BE2C (cell line): Measurements from ENCODE around the gene MAPK14.
"Not testable (repeated sequence)": the region's sequence is repeated elsewhere in the genome, so short reads cannot be mapped to it uniquely, and the experiment has no call there.

Experiments
- DNase-seq: peaks from one replicate; pipeline ENCODE4 v3.0.0-alpha.2; 2020
- H3K27me3 ChIP-seq: fragments of 250-450 bp; sonication (Bioruptor Pico); 2 replicates; pipeline ENCODE4 v1.5.1; 2020; ENCODE audit warnings: mild to moderate bottlenecking
- H3K36me3 ChIP-seq: fragments of 250-450 bp; sonication (Bioruptor Pico); 2 replicates; pipeline ENCODE4 v1.5.1; 2020; ENCODE audit warnings: mild to moderate bottlenecking
- H3K4me1 ChIP-seq: fragments of 250-450 bp; sonication (Bioruptor Pico); 2 replicates; pipeline ENCODE4 v1.5.1; 2020
- H3K4me3 ChIP-seq: 2 replicates; pipeline ENCODE4 v1.5.1; 2011; ENCODE audit warnings: low read depth, low read length
- H3K9me3 ChIP-seq: fragments of 250-450 bp; sonication (Bioruptor Pico); 2 replicates; pipeline ENCODE4 v1.5.1; 2020
- CTCF ChIP-seq: IDR thresholded peaks from 2 replicates; pipeline ENCODE4 v1.5.1; 2012; ENCODE audit warnings: mild to moderate bottlenecking, low read depth, low read length

MAPK14 gene

GRCh38 chr6:36126121-36126520 lies 98.5 kb downstream of the MAPK14 start:
- peaks cover 12% of the 10 kb centered on the region for H3K4me1 ChIP-seq
- TF ChIP-seq CTCF: no peak
- DNase-seq: no peak

GRCh38 chr6:36126553-36127458 lies 99.2 kb downstream of the MAPK14 start:
- Histone ChIP-seq H3K4me1 (peaks cover 18% of the 10 kb centered on the region), H3K4me3 (no peak overlapping the region), H3K36me3 (no peaks in the 10 kb centered on the region), H3K27me3 (no peaks in the 10 kb centered on the region), H3K9me3 (no peaks in the 10 kb centered on the region)
- no peak for TF ChIP-seq CTCF
- DNase-seq: no peak

More at GRCh38 chr6:36126121-36126520, 98.5 kb downstream of the MAPK14 start:
- Histone ChIP-seq H3K9me3 (no peaks in the 10 kb centered on the region), H3K36me3 (no peaks in the 10 kb centered on the region), H3K4me3 (no peak overlapping the region), H3K27me3 (no peaks in the 10 kb centered on the region)

GRCh38 chr6:36127462-36128016 lies 99.9 kb downstream of the MAPK14 start:
- H3K36me3 ChIP-seq: no peaks in the 10 kb centered on the region
- no peaks in the 10 kb centered on the region for H3K27me3 ChIP-seq
- TF ChIP-seq CTCF: no peak
- H3K4me3 ChIP-seq: no peak overlapping the region
- peaks cover 24% of the 10 kb centered on the region for H3K4me1 ChIP-seq
- no peaks in the 10 kb centered on the region for H3K9me3 ChIP-seq
- DNase-seq: no peak

GRCh38 chr6:36128073-36128472 lies 100.5 kb downstream of the MAPK14 start:
- Histone ChIP-seq H3K4me3 (no peak overlapping the region), H3K36me3 (no peaks in the 10 kb centered on the region), H3K9me3 (no peaks in the 10 kb centered on the region), H3K27me3 (no peaks in the 10 kb centered on the region), H3K4me1 (peaks cover 29% of the 10 kb centered on the region)
- no peak for DNase-seq
- no peak for TF ChIP-seq CTCF

- Histone ChIP-seq H3K36me3 (no peaks in the 10 kb centered on the region), H3K4me3 (no peak overlapping the region), H3K27me3 (no peaks in the 10 kb centered on the region), H3K9me3 (no peaks in the 10 kb centered on the region), H3K4me1 (peaks cover 27% of the 10 kb centered on the region)
- no peak for TF ChIP-seq CTCF
- DNase-seq: no peak
Observed at GRCh38 chr6:36128793-36129192, 101.2 kb downstream of the MAPK14 start.

- not testable (repeated sequence) for H3K27me3 ChIP-seq, DNase-seq, H3K36me3 ChIP-seq, H3K9me3 ChIP-seq, H3K4me3 ChIP-seq
- H3K4me1 ChIP-seq: peaks cover 27% of the 10 kb centered on the region
Observed at GRCh38 chr6:36129334-36129733, 101.7 kb downstream of the MAPK14 start.
